Articular chondrocyte of knee joint (primary cell): ENCODE data around the gene DHFR2. TPM values are rescaled to one million over a fixed set of nuclear protein-coding genes. Genes with fewer than 3 reads are reported as not detected.

Experiments used
- total RNA-seq: library from RNA; depleted of rRNA; stranded (reverse); fragments of >200 nt; gene quantifications from 2 replicates; pipeline ENCODE4 v1.2.3, GENCODE V29; 2012

DHFR2 gene
- total RNA-seq = 7.8 and 8.6 TPM in 2 replicates

GRCh38 chr3:94062513-94063404 is at the start of gene DHFR2, which contains the start of gene NSUN3:
TSS of gene DHFR2 (minus strand) at chr3:94062916. CDS start at chr3:94061511, 1,405 bp downstream.
TSS of gene NSUN3 (plus strand) at chr3:94063061. CDS start at chr3:94063127, 66 bp downstream.

GRCh38 chr3:94028093-94028837 is 34.5 kb downstream of the DHFR2 start, which contains the start of gene STX19:
TSS of gene STX19 (minus strand) at chr3:94028597. CDS start at chr3:94015269, 13,328 bp downstream.

Other genes starting within 250 kb of the DHFR2 start
- 51.7 and 59.1 TPM in 2 replicates for gene PROS1, start 89.0 kb downstream of the DHFR2 start, total RNA-seq
- gene ARL13B, start 82.8 kb downstream of the DHFR2 start, total RNA-seq = 13.5 and 18.5 TPM in 2 replicates
- gene STX19, start 34.3 kb downstream of the DHFR2 start, total RNA-seq = 0.13 TPM in 1 of 2 replicates, not detected in the other
- 16.5 and 18.3 TPM in 2 replicates for gene NSUN3, start 145 bp upstream of the DHFR2 start, total RNA-seq